Thyroid gland (tissue), 4 donors: ENCODE results near the gene MDGA2.

Experiments used
- POLR2A ChIP-seq, 2 donors: fragments of 450-650 bp; IDR thresholded peaks; one replicate each; pipeline ENCODE4 v1.6.1; 2017; ENCODE audit warnings: antibody characterized with exemption in 2 of 2, mild to moderate bottlenecking in 2 of 2, moderate library complexity in 1 of 2
- TF ChIP-seq, protein P1 (sequence below), 6 experiments: fragments of 200-600 bp in 3 of 6; fragments of 450-650 bp in 3 of 6; sonication (generic) in 3 of 6; IDR thresholded peaks; one replicate each; pipeline ENCODE4 v1.5.1; 2016 to 2019; ENCODE audit warnings: antibody characterized with exemption in 6 of 6, mild to moderate bottlenecking in 2 of 6, inconsistent platforms in 1 of 6, moderate library complexity in 1 of 6

DNA sequence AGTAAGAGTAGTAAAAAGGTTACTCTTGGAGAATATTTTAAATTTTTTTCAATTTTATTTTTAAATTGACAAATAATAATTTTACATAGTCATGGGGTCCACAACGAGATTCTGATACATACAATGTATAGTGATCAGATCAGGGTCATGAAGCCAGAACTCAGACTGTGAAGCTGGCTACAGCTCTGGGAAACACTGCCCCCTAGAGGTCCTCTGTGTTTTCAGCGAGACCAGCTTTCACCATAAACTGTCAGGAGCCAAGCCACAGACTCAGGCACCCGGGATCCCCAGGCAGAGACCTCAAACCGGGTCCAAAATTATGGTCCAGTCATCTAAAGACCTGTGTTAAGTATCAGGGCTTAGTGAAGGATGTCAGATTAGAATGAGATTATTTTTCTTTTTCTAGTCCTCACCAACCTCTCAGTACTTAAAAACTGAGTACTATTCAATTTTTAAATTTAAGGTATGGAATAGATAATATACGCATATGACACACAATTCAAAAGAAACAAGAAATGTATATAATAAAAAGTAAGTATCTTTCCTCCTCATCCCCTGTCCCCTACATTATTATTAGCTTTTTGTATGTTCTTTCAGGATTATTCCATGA is 397.1 kb downstream of the MDGA2 start:
- TF ChIP-seq, protein P1, sequence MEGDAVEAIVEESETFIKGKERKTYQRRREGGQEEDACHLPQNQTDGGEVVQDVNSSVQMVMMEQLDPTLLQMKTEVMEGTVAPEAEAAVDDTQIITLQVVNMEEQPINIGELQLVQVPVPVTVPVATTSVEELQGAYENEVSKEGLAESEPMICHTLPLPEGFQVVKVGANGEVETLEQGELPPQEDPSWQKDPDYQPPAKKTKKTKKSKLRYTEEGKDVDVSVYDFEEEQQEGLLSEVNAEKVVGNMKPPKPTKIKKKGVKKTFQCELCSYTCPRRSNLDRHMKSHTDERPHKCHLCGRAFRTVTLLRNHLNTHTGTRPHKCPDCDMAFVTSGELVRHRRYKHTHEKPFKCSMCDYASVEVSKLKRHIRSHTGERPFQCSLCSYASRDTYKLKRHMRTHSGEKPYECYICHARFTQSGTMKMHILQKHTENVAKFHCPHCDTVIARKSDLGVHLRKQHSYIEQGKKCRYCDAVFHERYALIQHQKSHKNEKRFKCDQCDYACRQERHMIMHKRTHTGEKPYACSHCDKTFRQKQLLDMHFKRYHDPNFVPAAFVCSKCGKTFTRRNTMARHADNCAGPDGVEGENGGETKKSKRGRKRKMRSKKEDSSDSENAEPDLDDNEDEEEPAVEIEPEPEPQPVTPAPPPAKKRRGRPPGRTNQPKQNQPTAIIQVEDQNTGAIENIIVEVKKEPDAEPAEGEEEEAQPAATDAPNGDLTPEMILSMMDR (IDR thresholded peaks at IDR 0.05): peak in 3 of 6 experiments; percentile 15 to 59 (median 29)
- TF ChIP-seq POLR2A (IDR thresholded peaks at IDR 0.05): no peak
